Measurements from ENCODE around the gene FARSB.

Gene FARSB

GRCh38 chr2:222548992-222549391 lies 106.9 kb downstream of the FARSB start:
- no peak for DNase-seq (ENCODE audit: low read depth)

DNA sequence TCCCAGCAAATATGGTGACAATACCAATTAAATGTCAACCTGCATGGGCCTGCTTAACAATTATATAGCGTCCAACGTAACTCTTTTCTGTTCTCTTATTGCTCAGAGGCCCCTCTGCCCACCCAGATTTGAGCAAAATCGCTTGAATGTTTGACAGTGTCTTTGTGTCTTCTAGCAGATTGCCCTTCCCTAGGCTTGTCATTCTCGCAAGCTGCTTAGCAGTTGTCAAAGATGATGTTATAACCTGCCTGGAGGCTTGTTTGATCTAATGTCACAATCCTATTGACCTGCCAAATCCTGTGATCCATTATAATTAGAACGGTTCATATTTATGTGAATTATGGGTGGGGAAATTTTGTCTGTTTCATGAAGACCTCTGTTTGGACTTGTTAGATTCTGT lies 108.8 kb downstream of the FARSB start:
- no peak for DNase-seq (ENCODE audit: low read depth)

DNA sequence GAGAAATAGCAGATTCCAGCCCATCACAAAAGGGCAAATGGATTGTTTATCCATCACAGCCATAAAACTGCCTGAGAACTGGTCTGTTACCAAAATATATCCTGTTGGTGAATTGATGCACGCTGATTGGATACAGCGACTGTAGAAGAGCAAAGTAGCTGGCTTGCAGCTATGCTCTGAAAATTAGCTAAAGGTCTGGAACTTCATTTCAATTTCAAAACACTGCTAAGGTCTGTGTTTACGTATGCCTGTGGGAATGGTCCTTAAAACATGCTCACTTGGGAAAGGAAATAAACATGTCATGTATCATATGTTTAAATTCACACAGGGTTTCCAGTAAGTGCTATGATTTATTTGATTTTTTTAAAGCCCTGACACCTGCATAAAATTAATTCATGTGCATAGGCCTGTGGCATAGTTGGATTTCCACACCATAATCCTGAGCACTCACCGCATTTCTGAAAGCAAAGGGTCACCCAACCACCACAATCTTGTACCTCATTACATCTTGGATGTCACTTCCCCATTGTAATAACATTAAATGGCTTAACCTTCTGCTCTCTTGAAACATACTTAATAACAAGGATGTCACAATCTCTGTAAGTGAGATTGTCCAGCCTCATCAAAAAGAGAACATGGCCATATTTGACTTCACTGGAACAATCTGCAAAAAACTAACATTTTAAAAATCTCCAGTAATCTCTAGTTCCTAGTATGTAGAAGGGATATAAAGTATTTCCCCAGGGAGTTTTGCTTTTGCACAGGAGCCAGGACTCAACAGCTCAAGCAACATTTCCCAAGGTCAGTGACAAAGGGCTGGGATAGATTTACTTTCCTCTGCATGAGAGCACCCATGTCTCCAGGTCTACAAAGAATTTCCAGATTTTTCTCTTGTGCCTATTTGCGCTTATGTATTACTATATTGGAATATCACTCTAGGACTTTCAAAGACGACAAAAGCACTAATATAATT lies 109.8 kb downstream of the FARSB start:
- DNase-seq (ENCODE audit: low read depth) = no peak

- DNase-seq (ENCODE audit: low read depth) = no peak
Measured at GRCh38 chr2:222544661-222545060, 111.2 kb downstream of the FARSB start.

DNA sequence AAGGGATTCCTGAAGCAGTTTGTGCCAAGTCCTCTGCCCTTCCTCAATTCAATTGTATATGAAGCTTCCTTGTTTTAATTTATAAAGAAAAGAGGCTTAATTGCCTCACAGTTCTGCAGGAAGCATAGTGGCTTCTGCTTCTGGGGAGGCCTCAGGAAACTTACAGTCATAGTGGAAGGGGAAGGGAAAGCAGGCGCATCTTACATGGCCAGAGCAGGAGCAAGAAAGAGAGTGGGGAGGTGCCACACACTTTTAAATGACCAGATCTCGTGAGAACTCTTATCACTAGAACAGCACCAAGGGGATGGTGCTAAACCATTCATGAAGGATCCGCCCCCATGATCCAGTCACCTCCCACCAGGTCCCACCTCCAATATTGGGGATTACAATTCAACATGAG lies 117.4 kb downstream of the FARSB start:
- DNase-seq (ENCODE audit: low read depth) = no peak

DNA sequence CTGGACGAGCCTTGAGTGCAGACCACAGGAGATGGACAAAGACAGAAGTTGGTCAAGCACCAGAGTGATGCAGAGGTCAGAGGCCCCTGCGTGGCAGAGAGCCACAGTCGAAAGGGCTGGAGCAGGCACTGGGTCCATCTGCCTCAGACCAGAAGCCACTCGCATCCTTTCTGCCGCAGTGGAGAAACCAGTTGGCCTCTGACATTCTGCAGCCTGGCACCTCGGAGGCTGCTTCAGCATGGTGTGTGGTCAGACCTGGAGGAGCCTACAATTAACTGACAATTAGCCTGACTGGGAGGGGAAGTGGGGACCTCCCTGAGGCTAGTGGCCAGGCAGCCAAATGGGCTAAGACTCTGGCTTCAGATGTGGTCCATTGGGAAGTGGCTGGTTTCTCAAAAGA lies 120.4 kb downstream of the FARSB start:
- no peak for DNase-seq (ENCODE audit: low read depth)

GRCh38 chr2:222532315-222532714 lies 123.6 kb downstream of the FARSB start:
- no peak for DNase-seq (ENCODE audit: low read depth)

DNA sequence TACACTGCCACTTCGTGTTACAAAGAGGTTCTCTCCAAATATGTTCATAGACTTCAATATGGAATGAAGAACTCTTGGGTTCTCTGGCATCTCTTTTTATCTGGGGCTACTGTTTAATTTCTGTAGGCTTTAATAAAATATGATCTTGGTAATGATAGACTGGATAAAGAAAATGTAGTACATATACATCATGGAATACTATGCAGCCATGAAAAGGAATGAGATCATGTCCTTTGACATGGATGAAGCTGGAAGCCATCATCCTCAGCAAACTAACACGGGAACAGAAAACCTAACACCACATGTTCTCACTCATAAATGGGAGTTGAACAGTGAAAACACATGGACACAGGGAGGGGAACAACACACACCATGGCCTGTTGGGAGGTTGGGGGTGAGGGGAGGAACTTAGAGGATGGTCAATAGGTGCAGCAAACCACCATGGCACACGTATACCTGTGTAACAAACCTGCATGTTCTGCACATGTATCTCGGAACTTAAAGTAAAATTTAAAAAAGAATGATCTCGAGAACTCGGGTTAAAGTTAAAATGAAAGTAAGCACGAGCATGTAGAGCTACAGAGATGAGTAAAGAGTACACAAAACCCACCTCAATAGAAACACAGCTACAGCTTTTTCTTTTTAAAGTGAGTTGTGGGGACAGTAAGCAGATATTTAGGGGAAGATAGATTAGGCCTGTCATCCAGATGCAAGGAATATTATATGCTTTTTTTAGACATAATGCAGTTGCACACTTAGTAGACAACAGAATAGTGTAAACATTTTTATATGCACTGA lies 129.2 kb downstream of the FARSB start:
- no peak for DNase-seq (ENCODE audit: low read depth)

- DNase-seq (ENCODE audit: low read depth) = no peak
Measured at GRCh38 chr2:222525811-222526210, 130.1 kb downstream of the FARSB start.

DNA sequence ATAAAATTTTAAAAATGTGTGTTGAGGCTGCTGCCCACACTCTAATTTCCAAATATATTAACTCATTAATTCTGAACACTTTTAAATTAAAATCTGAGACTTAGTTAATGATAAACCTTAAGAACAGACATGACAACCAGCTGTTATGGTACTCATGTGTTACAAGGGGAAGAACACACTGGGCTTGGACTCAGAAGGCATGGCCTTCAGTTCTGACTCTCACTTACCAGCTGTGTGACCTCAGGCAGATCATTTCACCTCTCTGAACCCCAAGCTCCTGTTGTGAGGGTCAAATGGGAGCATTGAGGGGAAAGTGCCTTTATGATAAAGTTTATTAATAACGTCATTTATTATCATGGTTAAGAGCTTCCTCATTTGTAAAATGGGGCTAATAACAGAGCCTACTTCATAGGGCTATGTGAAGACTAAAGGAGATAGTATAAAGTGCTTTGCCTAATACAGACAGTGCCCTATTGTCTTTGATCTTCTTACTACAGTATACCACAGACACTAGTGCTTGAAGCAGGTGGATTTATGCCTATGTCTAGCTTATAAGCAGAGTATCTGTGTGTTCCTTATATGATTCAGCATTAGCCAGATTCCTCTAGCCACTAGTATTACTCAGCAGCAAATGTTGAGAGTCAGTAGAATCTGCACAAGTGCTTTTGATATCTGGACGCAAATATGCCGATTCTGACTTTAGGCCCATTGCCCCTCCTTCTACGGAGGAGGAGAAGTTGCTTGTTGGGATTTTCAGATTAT lies 131.9 kb downstream of the FARSB start:
- no peak for DNase-seq (ENCODE audit: low read depth)

DNA sequence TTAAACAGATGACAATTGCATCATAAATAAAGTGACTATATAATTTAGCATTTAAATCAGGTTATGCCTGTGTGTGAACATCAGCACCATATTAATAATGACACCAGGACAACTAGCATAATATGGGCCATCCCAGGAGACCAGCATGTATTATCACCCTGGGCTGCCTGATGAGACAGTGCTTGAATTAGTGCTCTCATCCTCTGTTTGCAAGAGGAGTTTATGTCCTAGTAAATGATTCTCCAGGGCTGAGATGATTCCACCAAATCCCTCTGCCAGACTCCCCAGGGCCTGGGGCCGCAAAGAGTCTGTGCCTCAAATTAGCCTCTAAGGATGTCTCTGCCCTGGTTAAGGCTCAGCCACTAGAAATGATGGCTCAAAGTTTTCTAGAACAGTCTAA lies 133.8 kb downstream of the FARSB start:
- DNase-seq (ENCODE audit: low read depth) = no peak

- no peak for DNase-seq (ENCODE audit: low read depth)
Measured at GRCh38 chr2:222521099-222521498, 134.8 kb downstream of the FARSB start.

Data from EH (cell line).